Stomach smooth muscle (tissue), 2 donors: ENCODE data around the gene ATG13.
"Not testable (repeated sequence)": the region's sequence is repeated elsewhere in the genome, so short reads cannot be mapped to it uniquely, and the experiment has no call there.

Experiments used
- H3K27ac ChIP-seq: one replicate; pipeline ENCODE4 v1.7.0; 2013; ENCODE audit warnings: mild to moderate bottlenecking, low read length, inconsistent platforms
- H3K27me3 ChIP-seq, 2 donors: one replicate each; pipeline ENCODE4 v1.7.0; 2013; ENCODE audit warnings: low read length in 2 of 2; ENCODE audit not compliant: insufficient read depth in 2 of 2, control insufficient read depth in 1 of 2
- H3K36me3 ChIP-seq, 2 donors: one replicate each; pipeline ENCODE4 v1.7.0; 2013; ENCODE audit warnings: low read length in 2 of 2; ENCODE audit not compliant: control insufficient read depth in 2 of 2, insufficient read depth in 2 of 2
- H3K4me1 ChIP-seq: one replicate; pipeline ENCODE4 v1.7.0; 2013; ENCODE audit warnings: low read length; ENCODE audit not compliant: control insufficient read depth, insufficient read depth
- H3K4me3 ChIP-seq, 2 donors: one replicate each; pipeline ENCODE4 v1.7.0; 2013; ENCODE audit warnings: low read length in 2 of 2
- H3K9ac ChIP-seq, 2 donors: one replicate each; pipeline ENCODE4 v1.7.0; 2013; ENCODE audit warnings: low read length in 2 of 2, mild to moderate bottlenecking in 1 of 2
- H3K9me3 ChIP-seq, 2 donors: one replicate each; pipeline ENCODE4 v1.7.0; 2013; ENCODE audit warnings: low read length in 2 of 2; ENCODE audit not compliant: control insufficient read depth in 2 of 2
- donor health status: healthy.
- donor health status: Pancreatic carcinoma.

ATG13 gene

DNA sequence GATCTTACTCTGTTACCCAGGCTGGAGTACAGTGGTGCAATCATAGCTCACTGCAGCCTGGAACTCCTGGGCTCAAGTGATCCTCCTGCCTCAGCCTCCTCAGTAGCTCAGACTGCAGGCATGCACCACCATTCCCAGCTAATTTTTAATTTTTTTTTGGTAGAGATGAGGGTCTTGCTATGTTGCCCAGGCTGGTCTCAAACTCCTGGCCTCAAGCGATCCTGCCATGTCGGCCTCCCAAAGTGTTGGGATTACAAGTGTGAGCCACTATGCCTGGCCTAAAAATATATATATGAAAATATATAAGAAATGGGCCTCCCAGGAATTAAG lies 100.4 kb downstream of the ATG13 start:
- not testable (repeated sequence) for H3K27ac ChIP-seq, H3K9ac ChIP-seq, H3K4me3 ChIP-seq, H3K27me3 ChIP-seq, H3K36me3 ChIP-seq, H3K4me1 ChIP-seq, H3K9me3 ChIP-seq

DNA sequence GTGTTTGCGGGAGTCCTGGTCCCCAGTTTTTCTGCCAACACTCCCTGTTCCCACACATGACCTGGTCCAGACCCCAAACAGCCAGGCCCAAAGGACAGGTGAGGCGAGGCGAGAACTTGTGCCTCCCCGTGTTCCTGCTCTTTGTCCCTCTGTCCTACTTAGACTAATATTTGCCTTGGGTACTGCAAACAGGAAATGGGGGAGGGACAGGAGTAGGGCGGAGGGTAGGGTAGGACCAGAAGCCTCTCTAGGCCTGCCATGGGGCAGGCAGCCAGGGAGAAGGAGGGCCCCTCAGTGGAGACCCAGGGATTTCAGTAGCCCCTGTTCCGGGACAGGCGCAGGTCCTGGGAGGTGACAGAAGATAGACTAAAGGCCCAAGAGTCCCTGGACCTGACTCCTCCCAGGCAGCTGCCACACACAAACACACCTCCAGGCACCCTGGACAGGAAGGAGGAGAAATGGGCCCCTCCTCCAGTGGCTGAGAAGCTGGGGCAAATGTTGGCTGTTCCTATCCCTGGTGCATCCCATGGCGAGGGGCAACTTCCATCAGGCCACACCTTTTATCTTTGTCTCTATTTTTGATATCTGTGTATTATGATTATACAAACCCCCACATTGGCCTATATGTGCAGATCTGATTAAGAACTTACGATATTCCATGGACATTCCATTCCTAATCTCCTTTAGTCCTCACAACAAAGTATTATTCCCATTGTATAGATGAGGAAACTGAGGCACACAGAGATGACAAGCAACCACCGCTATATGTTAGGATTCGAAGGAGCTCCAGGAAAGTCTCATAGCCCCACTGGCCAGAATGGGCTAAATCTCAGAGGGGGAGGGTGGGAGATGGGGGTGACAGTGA lies 101.0 kb downstream of the ATG13 start:
- H3K27me3 ChIP-seq: no peaks in the 10 kb centered on the region

DNA sequence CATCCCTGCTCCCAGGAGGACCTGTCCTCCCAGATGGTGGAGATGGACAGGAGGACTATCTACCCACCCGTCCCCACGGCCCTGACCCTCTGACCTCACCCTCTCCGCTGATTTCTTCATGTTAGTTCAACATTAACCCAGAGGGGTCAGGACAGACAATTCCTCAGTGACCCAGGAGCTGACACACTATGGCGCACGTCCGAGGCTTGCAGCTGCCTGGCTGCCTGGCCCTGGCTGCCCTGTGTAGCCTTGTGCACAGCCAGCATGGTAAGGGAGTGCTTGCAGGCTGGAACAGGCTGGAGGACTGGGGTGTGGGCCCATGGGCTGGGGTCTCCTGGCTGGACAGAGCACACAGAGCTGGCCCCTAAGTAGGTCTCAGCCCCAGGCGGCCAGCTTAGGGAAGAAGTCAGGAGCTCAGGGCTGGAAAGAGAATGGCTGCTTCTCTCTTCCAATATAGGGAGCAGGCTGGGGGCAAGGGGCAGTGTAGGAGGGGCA lies 101.7 kb downstream of the ATG13 start, which contains the start of gene F2:
TSS of gene F2 (plus strand) at position 166 of the 495 bp plus-strand sequence. CDS start at position 189, 23 bp downstream.
- H3K36me3 ChIP-seq: no peaks in the 10 kb centered on the region
- no peaks in the 10 kb centered on the region for H3K27me3 ChIP-seq
- H3K27ac ChIP-seq: no peak within 1 kb of the TSS
- H3K4me1 ChIP-seq: no peaks in the 10 kb centered on the region
- H3K9ac ChIP-seq: no peak within 1 kb of the TSS
- no peak within 1 kb of the TSS for H3K4me3 ChIP-seq
- no peaks in the 10 kb centered on the region for H3K9me3 ChIP-seq

More for the DNA sequence above, 101.0 kb downstream of the ATG13 start:
- H3K9me3 ChIP-seq: no peaks in the 10 kb centered on the region
- no peak overlapping the region for H3K27ac ChIP-seq
- H3K4me1 ChIP-seq: no peaks in the 10 kb centered on the region
- no peak overlapping the region for H3K4me3 ChIP-seq
- H3K9ac ChIP-seq: no peak overlapping the region
- H3K36me3 ChIP-seq: no peaks in the 10 kb centered on the region

DNA sequence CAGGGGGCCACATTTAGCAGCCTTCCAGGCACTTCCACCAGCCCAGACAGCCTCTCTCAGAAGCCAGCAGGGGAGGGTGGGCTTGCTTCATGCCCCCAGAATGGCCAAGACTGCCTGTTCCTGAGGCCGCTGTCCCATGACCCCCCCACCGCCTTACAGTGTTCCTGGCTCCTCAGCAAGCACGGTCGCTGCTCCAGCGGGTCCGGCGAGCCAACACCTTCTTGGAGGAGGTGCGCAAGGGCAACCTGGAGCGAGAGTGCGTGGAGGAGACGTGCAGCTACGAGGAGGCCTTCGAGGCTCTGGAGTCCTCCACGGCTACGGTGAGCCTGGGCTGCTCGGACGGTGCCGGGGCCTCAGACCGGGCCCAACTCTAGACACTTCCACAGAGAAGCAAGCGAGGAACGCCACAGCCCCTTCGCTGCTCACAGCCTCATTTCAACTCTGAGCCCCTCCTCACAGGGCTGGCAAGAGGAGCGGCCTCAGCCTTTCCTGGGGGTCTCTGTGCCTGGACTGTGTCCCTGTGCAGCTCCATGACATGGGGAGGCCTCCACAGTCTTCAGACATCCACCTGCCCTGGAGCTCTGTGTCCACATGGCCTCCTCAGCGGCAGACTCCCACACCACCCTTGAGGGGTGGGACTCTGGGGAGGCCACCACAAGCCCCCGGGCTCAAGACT lies 102.3 kb downstream of the ATG13 start:
- Histone ChIP-seq H3K4me1 (no peaks in the 10 kb centered on the region), H3K27me3 (no peaks in the 10 kb centered on the region), H3K4me3 (no peak overlapping the region), H3K36me3 (no peaks in the 10 kb centered on the region), H3K9me3 (no peaks in the 10 kb centered on the region), H3K9ac (no peak overlapping the region), H3K27ac (no peak overlapping the region)

DNA sequence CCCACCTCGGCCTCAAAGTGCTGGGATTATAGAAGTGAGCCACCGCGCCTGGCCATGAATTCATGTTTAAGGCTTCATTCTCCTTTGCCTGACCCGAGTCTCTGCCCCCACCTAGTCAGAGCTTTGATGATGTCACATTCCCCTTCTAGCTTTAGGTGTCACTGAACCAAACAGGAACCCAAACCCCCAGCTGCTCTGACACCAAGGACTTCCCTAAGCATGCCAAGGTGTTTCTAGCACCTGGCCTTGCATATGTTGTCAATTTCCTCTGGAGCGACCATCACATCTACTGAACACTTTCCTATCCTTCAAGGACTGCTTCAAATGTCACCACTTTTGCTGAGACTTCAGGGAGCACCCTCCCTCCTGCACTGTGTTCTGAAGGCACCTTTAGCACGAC lies 103.9 kb downstream of the ATG13 start:
- H3K9ac ChIP-seq: no peak overlapping the region
- H3K4me3 ChIP-seq: no peak overlapping the region
- H3K36me3 ChIP-seq: no peaks in the 10 kb centered on the region
- no peaks in the 10 kb centered on the region for H3K27me3 ChIP-seq
- H3K4me1 ChIP-seq: no peaks in the 10 kb centered on the region
- H3K9me3 ChIP-seq: no peaks in the 10 kb centered on the region
- H3K27ac ChIP-seq: no peak overlapping the region

DNA sequence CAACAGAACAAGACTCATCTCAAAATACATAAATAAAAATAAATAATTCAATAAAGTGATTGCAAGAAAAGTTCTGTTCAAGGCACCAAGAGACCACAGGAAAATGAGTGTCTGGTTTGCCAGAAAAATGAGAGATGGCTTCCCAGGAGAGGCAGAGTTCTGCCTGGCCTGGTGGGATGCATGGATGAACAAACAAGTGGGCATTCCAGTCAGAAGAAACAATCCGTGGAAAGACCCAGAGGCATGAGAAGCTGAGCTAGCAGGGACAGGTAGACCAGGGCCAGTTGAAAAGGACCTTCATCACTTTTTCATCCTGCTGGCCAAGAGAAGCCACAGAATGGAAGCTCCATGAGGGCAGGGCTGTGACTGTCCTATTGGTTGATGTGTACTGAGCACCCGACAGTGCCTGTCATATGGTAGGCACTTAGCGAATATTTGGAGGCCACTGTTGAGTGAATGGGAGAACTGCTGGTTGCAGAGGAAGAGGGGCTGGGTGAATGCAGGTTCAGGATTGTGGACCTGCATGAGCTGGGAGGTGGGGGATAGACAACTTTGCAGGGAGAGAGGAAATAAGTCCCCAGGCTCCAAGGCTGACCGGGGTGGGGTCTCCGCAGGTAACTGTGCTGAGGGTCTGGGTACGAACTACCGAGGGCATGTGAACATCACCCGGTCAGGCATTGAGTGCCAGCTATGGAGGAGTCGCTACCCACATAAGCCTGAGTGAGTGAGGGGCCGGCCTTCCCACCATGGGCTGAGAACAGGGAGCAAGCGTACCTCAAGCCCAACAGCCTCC lies 105.4 kb downstream of the ATG13 start:
- Histone ChIP-seq H3K36me3 (no peaks in the 10 kb centered on the region), H3K9ac (no peak overlapping the region), H3K9me3 (no peaks in the 10 kb centered on the region), H3K27me3 (no peaks in the 10 kb centered on the region), H3K27ac (no peak overlapping the region), H3K4me3 (no peak overlapping the region), H3K4me1 (no peaks in the 10 kb centered on the region)

DNA sequence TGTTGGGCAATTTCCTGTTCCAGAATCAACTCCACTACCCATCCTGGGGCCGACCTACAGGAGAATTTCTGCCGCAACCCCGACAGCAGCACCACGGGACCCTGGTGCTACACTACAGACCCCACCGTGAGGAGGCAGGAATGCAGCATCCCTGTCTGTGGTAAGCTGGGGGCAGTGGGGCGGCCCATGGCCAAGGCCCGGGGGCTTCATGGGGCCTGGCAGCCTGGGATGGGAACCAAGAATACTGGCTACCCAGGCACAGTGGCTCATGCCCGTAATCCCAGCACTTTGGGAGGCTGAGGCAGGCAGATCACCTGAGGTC lies 106.0 kb downstream of the ATG13 start:
- Histone ChIP-seq H3K27ac (no peak overlapping the region), H3K4me3 (no peak overlapping the region), H3K36me3 (no peaks in the 10 kb centered on the region), H3K9ac (no peak overlapping the region), H3K4me1 (no peaks in the 10 kb centered on the region), H3K27me3 (no peaks in the 10 kb centered on the region), H3K9me3 (no peaks in the 10 kb centered on the region)

DNA sequence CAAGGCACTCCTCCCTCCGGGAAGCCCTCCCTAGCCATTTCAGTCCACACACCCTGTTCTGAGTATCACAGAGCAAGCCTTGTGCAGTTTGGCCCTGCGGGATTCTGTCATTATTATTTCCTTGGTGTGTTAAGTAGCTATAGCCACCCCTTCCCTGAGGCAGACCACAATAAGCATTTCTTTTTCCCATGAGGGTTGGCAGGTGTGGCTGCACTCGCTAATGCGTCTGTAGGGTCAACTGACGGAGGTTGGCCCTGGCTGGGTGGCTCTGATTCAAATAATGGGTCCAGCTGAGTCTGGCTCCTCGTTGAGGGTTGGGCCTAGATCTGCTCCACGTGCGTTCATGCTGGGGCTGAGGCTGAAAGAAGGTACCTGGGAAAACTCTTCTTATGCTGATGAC lies 106.7 kb downstream of the ATG13 start:
- no peak overlapping the region for H3K4me3 ChIP-seq
- no peak overlapping the region for H3K27ac ChIP-seq
- no peaks in the 10 kb centered on the region for H3K4me1 ChIP-seq
- no peaks in the 10 kb centered on the region for H3K27me3 ChIP-seq
- no peak overlapping the region for H3K9ac ChIP-seq
- H3K36me3 ChIP-seq: no peaks in the 10 kb centered on the region
- no peaks in the 10 kb centered on the region for H3K9me3 ChIP-seq
